ENCODE results near the gene ADAMTS10. TPM values are rescaled to one million over a fixed set of nuclear protein-coding genes. Genes with fewer than 3 reads are reported as not detected.

The ADAMTS10 gene
- total RNA-seq, 1 experiment from 2014 or later: 26.5 TPM

DNA sequence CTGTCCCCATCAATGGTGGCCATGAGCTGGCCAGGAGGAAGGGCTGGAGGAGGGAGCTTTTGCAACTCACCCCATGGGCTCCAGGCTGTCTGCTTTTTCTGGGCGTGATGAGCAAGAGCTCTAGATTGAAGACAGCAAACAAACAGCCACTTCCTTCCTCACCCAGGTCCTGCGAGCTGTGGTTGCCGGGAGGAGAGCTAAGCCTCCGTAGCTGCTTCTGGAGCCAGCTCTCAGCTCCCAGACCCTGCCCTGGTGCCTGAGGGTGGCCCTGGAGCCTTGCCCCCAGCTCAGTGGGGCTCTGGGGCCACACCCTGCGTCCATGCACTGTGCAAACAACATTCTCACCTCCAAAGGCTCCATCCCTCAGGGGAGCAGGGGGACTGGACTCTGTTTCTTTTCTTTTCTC is 39.5 kb downstream of the ADAMTS10 start:
- H3K56ac ChIP-seq (ENCODE audit: insufficient read length, low read depth, low read length): no peak overlapping the region
- no peak overlapping the region for H2AFZ ChIP-seq (ENCODE audit: low read length)
- H3K27ac Mint-ChIP-seq: no peak overlapping the region; a peak in 1 of 7 replicates
- no peak overlapping the region for H4K8ac ChIP-seq (replicated peaks; ENCODE audit: insufficient read length, low read depth, low read length)
- no peaks in the 10 kb centered on the region for H3K27me3 ChIP-seq (ENCODE audit: insufficient read depth, low read length)
- no peak for TF ChIP-seq CTCF (conservative IDR thresholded peaks at IDR 0.05)
- no peak overlapping the region for H2BK12ac ChIP-seq (ENCODE audit: insufficient read length, low read depth, low read length)
- H2AK5ac ChIP-seq (ENCODE audit: insufficient read length, low read length): no peak overlapping the region
- no peaks in the 10 kb centered on the region for H3K79me2 ChIP-seq (ENCODE audit: insufficient read depth, low read length)
- no peaks in the 10 kb centered on the region for H3K36me3 Mint-ChIP-seq (ENCODE audit: insufficient read depth in 1 of 3, low read depth in 3 of 3)
- no peak overlapping the region for H3K23ac ChIP-seq (ENCODE audit: insufficient read length, low read depth, low read length)
- no peaks in the 10 kb centered on the region for H3K4me1 ChIP-seq (ENCODE audit: insufficient read depth, low read length)
- no peak overlapping the region for H2BK20ac ChIP-seq (ENCODE audit: low read depth, low read length, poor library complexity, severe bottlenecking)
- H3K18ac ChIP-seq (ENCODE audit: insufficient read length, low read depth, low read length): no peak overlapping the region
- H3K4me3 Mint-ChIP-seq: no peak overlapping the region
- H3K23me2 ChIP-seq (ENCODE audit: insufficient read length, low read depth, low read length, poor library complexity, severe bottlenecking): no peaks in the 10 kb centered on the region
- H3K27me3 Mint-ChIP-seq (ENCODE audit: low read depth): peaks cover 13% of the 10 kb centered on the region
- WGBS (ENCODE audit: extremely low coverage, insufficient read length, low lambda C conversion rate): no CpG with 5 or more reads among the region's 5 CpGs
- H3K4me1 Mint-ChIP-seq: peaks cover 4 to 6% of the 10 kb centered on the region in 2 experiments
- no peaks in the 10 kb centered on the region for H3K9me3 ChIP-seq (ENCODE audit: control insufficient read depth, low read depth, low read length)
- H3K79me1 ChIP-seq (ENCODE audit: insufficient read depth, low read depth, low read length, poor library complexity, severe bottlenecking): no peaks in the 10 kb centered on the region
- no peak overlapping the region for H3K4me2 ChIP-seq (ENCODE audit: insufficient read depth, insufficient read length, low read length)
- no peak overlapping the region for H3K14ac ChIP-seq (ENCODE audit: insufficient read depth, low read length)
- no peak overlapping the region for H3K27ac ChIP-seq (ENCODE audit: insufficient read length, low read depth, low read length)
- DNase-seq: no peak
- H4K91ac ChIP-seq (ENCODE audit: insufficient read length, low read depth, low read length): no peak overlapping the region
- no peak overlapping the region for H4K5ac ChIP-seq (ENCODE audit: insufficient read length, low read depth, low read length)
- H2BK15ac ChIP-seq (ENCODE audit: low read depth, low read length): no peak overlapping the region
- no peaks in the 10 kb centered on the region; a peak in 2 of 5 replicates for H3K9me3 Mint-ChIP-seq
- no peaks in the 10 kb centered on the region for H4K20me1 ChIP-seq (ENCODE audit: control insufficient read depth, insufficient read depth, insufficient read length)
- no peak overlapping the region for H3K4ac ChIP-seq (ENCODE audit: low read depth, low read length)
- no peak overlapping the region for H3K9ac ChIP-seq (ENCODE audit: extremely low read depth, insufficient read length, low read length)
- no peak overlapping the region for H2BK5ac ChIP-seq (ENCODE audit: insufficient read length, low read length)
- H3T11ph ChIP-seq (ENCODE audit: low read length): no peak overlapping the region
- no peak overlapping the region for H2BK120ac ChIP-seq (ENCODE audit: low read depth, low read length, poor library complexity, severe bottlenecking)

Measured in H9 (cell line).